Ureter (tissue), 1 donor: ENCODE measurements around the gene EHBP1. TPM values are rescaled to one million over a fixed set of nuclear protein-coding genes. Genes with fewer than 3 reads are reported as not detected.
"Not testable (repeated sequence)": the region's sequence is repeated elsewhere in the genome, so short reads cannot be mapped to it uniquely, and the experiment has no call there.

Experiments used
- DNase-seq: peaks from one replicate; pipeline ENCODE4 v3.0.0-alpha.2; 2020; ENCODE audit warnings: low spot score
- total RNA-seq: library from RNA; stranded (reverse); gene quantifications from one replicate; pipeline ENCODE4 v1.2.4, GENCODE V29; 2023
- donor health status: DM: yes; HTN: yes; CAD: no.

The EHBP1 gene
- total RNA-seq, 1 donor from 2014 or later = 62.2 TPM

GRCh38 chr2:63066838-63067237 lies 361.3 kb downstream of the EHBP1 start:
- no peak for DNase-seq

DNA sequence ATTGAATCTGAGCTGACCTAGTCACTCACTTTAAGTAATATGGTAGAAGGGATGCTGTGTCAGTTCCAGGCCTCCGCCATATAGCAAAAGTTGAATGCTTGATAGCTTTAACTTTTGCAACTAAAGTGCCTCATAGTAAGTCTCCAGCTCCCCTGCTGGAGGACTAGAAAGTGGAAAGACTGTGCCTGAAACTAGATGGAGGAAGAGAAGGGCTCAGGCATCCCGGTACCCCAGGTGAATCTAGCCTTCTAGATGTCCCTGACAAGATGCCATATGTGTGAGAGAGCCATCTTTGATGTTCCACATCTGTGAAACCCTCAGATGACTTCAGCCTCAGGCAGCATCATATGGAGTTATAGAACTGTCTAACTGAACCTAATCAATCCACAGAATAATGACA lies 366.2 kb downstream of the EHBP1 start:
- no peak for DNase-seq

GRCh38 chr2:63073994-63074393 lies 368.5 kb downstream of the EHBP1 start:
- no peak for DNase-seq

- not testable (repeated sequence) for DNase-seq
Measured at GRCh38 chr2:63074399-63074798, 368.9 kb downstream of the EHBP1 start.

DNA sequence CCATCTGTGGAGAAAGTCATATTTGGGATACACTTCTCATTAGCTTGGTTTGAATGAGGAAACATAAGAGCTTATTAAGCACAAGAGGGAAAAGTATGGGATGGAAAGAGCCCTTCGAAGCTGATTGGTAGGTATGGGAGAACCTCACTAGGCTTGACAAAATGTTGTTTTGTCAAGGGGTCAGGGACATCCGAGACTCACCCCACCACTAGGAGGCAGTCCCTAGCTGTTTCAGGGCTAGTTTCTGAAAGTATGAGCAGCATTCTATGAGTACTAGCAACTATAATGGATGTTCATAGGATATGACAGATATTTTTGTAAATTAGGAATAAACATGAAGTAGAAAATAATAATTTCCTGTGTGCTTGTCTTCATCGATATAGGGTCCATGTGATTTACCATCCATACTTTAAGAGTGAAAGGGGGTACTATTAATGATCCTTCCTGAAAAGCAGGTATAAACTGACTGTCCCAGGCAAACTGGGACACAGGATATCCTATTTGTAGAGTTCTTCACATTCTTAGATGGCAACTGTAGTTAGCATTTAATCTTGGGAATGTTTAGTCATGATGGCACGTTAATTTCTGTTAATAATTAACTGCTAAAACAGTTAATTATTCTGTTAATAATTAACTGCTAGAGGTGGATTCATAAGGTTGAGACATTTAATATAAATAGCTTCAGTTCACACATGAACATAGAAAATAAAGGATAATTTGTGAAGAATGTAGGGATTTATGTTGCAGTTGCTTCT lies 373.5 kb downstream of the EHBP1 start:
- DNase-seq = no peak

DNA sequence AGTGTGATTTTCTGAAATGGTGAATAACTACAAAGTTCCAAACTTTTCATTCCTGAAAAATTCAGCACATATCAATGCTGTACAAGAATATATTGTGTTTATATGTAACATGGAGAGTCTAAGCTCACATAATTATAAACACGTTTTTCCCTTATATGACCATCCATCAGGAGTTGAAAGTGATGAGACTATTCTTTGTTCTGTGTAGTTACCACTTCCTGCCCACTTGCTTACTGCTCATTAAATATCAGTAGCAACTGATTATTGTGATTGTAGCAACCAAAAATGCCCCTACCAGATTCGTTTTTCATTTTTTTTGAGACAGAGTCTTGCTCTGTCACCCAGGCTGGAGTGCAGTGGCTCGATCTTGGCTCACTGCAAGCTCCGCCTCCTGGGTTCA lies 375.9 kb downstream of the EHBP1 start:
- no peak for DNase-seq

- DNase-seq = no peak
Measured at GRCh38 chr2:63086687-63087086, 381.2 kb downstream of the EHBP1 start.

GRCh38 chr2:63092401-63092800 lies 386.9 kb downstream of the EHBP1 start:
- no peak for DNase-seq

DNA sequence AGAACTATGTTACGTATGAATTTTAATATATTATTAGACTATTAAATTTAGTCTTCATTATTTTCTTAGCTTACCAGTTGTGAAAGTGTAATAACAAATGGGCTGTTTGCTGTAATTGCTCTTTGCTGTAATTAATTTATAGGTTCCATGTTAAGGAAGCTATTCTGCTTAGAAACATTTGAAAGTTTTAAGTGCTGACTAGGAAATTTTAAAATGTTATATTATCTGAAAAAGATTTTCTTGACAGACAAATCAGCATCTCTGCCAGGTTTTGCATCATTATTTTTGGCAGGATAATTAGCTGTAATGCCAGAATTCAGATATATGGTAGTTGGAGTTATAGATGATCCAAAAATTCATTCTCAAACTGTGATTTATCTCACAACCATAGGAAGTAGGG lies 387.3 kb downstream of the EHBP1 start:
- no peak for DNase-seq

- no peak for DNase-seq
Measured at GRCh38 chr2:63093502-63093901, 388.0 kb downstream of the EHBP1 start.

Other genes with a start within 250 kb of the EHBP1 start
- gene TMEM17, start 199.5 kb upstream of the EHBP1 start, total RNA-seq = 2.0 TPM